A549 (cell line): ENCODE data around the gene IFITM5. TPM values are rescaled to one million over a fixed set of nuclear protein-coding genes. Genes with fewer than 3 reads are reported as not detected.

ENCODE experiments used
- ATAC-seq, 2 experiments: fragments of 200-7000 bp in 1 of 2; fragments of >200 bp in 1 of 2; cut with Nextera tagmentation in 1 of 2; cut with Tn5 transposase in 1 of 2; 3 replicates each; pipeline versions ENCODE4 v1.8.0 to v1.9.1; 2018 to 2020; ENCODE audit warnings: mild to moderate bottlenecking in 1 of 2, moderate library complexity in 1 of 2
- CTCF ChIA-PET: fragments of 300-600 bp; sonication (Branson Sonifier 250); formaldehyde crosslinking; extraction: SDS; loops from one replicate; lab custom pipeline; 2021; ENCODE audit warnings: antibody characterized with exemption, inconsistent platforms; lab: Yijun Ruan, JAX
- POLR2A ChIA-PET: fragments of 350-600 bp; formaldehyde crosslinking; extraction: SDS; loops from one replicate; lab custom pipeline; 2021; ENCODE audit warnings: antibody characterized with exemption, inconsistent platforms; lab: Yijun Ruan, JAX
- DNase-seq, 2 experiments: peaks; one replicate each; pipeline versions ENCODE4 v3.0.0 to v3.0.0-alpha.2; 2011 to 2016; ENCODE audit warnings: low read depth in 1 of 2, low spot score in 1 of 2
- FAIRE-seq: peaks from 2 replicates; lab custom pipeline; 2011; peaks lifted over from hg19 to GRCh38; lab: Jason Lieb, UNC
- H3K27ac ChIP-seq, 2 experiments: fragments of >200 bp; sonication (Bioruptor Twin); formaldehyde crosslinking; 3 replicates each; pipeline ENCODE4 v1.5.1; 2016 to 2017
- H3K4me1 ChIP-seq: fragments of >200 bp; sonication (Bioruptor Twin); formaldehyde crosslinking; 3 replicates; pipeline ENCODE4 v1.6.1; 2016
- H3K4me2 ChIP-seq: fragments of >200 bp; sonication (Bioruptor Twin); formaldehyde crosslinking; 3 replicates; pipeline ENCODE4 v1.6.1; 2016
- H3K4me3 ChIP-seq: fragments of >200 bp; sonication (Bioruptor Twin); formaldehyde crosslinking; 3 replicates; pipeline ENCODE4 v1.5.1; 2016
- H3K9me3 ChIP-seq: fragments of >200 bp; sonication (Bioruptor Twin); formaldehyde crosslinking; 3 replicates; pipeline ENCODE4 v1.6.1; 2016
- CHD2 ChIP-seq: fragments of 150-350 bp; IDR thresholded peaks from 2 replicates; pipeline ENCODE4 v1.6.1; 2014; ENCODE audit warnings: low read length; ENCODE audit not compliant: partially characterized antibody
- EHF ChIP-seq: fragments of 250-450 bp; sonication (Bioruptor Pico); IDR thresholded peaks from 2 replicates; pipeline ENCODE4 v1.5.0; 2020; ENCODE audit warnings: mild to moderate bottlenecking
- EHMT2 ChIP-seq: fragments of 200-600 bp; sonication (generic); IDR thresholded peaks from 2 replicates; pipeline ENCODE4 v1.6.1; 2016; ENCODE audit warnings: antibody characterized with exemption, low read depth, mild to moderate bottlenecking, moderate library complexity
- EP300 ChIP-seq, 2 experiments: fragments of >200 bp; sonication (Bioruptor Twin); formaldehyde crosslinking; IDR thresholded peaks; 2 replicates in 1 of 2; 3 replicates in 1 of 2; pipeline ENCODE4 v1.6.1; 2016 to 2017
- ESRRA ChIP-seq: fragments of 150-350 bp; IDR thresholded peaks from 2 replicates; pipeline ENCODE4 v1.6.1; 2014; ENCODE audit warnings: mild to moderate bottlenecking, low read length, borderline replicate concordance
- FOXS1 ChIP-seq: fragments of 250-450 bp; sonication (Bioruptor Pico); IDR thresholded peaks from 2 replicates; pipeline ENCODE4 v1.5.0; 2020; ENCODE audit warnings: mild to moderate bottlenecking, moderate library complexity
- MYC ChIP-seq: IDR thresholded peaks from 2 replicates; pipeline ENCODE4 v1.6.1; 2012; ENCODE audit warnings: mild to moderate bottlenecking, inconsistent platforms, low read length, improper control_type of control experiment, borderline replicate concordance
- NPAS2 ChIP-seq: fragments of 250-450 bp; sonication (Bioruptor Pico); IDR thresholded peaks from 2 replicates; pipeline ENCODE4 v1.8.0; 2022; ENCODE audit warnings: mild to moderate bottlenecking, moderate library complexity, borderline replicate concordance
- RARB ChIP-seq: fragments of 250-450 bp; sonication (Bioruptor Pico); IDR thresholded peaks from 2 replicates; pipeline ENCODE4 v1.8.0; 2021; ENCODE audit warnings: mild to moderate bottlenecking, moderate library complexity
- RCOR1 ChIP-seq: fragments of 150-350 bp; IDR thresholded peaks from 2 replicates; pipeline ENCODE4 v1.6.1; 2014; ENCODE audit warnings: antibody characterized with exemption, low read length, low read depth
- TFCP2L1 ChIP-seq: fragments of 250-450 bp; sonication (Bioruptor Pico); IDR thresholded peaks from 2 replicates; pipeline ENCODE4 v1.5.0; 2021; ENCODE audit warnings: mild to moderate bottlenecking
- TP53 ChIP-seq: fragments of 250-450 bp; sonication (Bioruptor Pico); IDR thresholded peaks from 2 replicates; pipeline ENCODE4 v1.5.0; 2021; ENCODE audit warnings: mild to moderate bottlenecking, moderate library complexity
- ZC3H11A ChIP-seq: fragments of 450-650 bp; IDR thresholded peaks from 2 replicates; pipeline ENCODE4 v1.6.1; 2014; ENCODE audit warnings: antibody characterized with exemption, mild to moderate bottlenecking
- WGBS: methylation state at CpG from one replicate; pipeline ENCODE4 v1.1.6; 2017; ENCODE audit errors: missing lambda C conversion rate; 5-methylcytosine and 5-hydroxymethylcytosine counted together
- polyA plus RNA-seq, 4 experiments: library from polyadenylated mRNA; depleted of rRNA in 3 of 4; stranded (reverse); fragments of >200 nt; fragmentation: RNase III in 1 of 4; extraction: RNeasy Plus Mini Kit Qiagen cat#74134 plus additional on column Dnase treatment in 1 of 4; gene quantifications; 2 replicates in 3 of 4; 3 replicates in 1 of 4; pipeline ENCODE4 v1.2.3, GENCODE V29; 2011 to 2017
- TF ChIP-seq, protein P1 (sequence below): IDR thresholded peaks from 2 replicates; pipeline ENCODE4 v1.6.1; 2012
- TF ChIP-seq, protein P2 (sequence below): fragments of >200 bp; sonication (Bioruptor Twin); formaldehyde crosslinking; IDR thresholded peaks from 3 replicates; pipeline ENCODE4 v1.5.1; 2016
- TF ChIP-seq, protein P3 (sequence below): fragments of 250-450 bp; sonication (Bioruptor Pico); IDR thresholded peaks from 2 replicates; pipeline ENCODE4 v1.5.0; 2020; ENCODE audit warnings: low read depth, mild to moderate bottlenecking, moderate library complexity
- TF ChIP-seq, protein P4 (sequence below): fragments of 150-350 bp; IDR thresholded peaks from 2 replicates; pipeline ENCODE4 v1.6.1; 2014; ENCODE audit warnings: low read depth, mild to moderate bottlenecking, low read length
- TF ChIP-seq, protein P5 (sequence below): fragments of 250-450 bp; sonication (Bioruptor Pico); IDR thresholded peaks from 2 replicates; pipeline ENCODE4 v1.5.0; 2021; ENCODE audit warnings: mild to moderate bottlenecking, moderate library complexity, borderline replicate concordance
- TF ChIP-seq, protein P6 (sequence below): IDR thresholded peaks from 2 replicates; pipeline ENCODE4 v1.6.1; 2012

IFITM5 gene
- polyA plus RNA-seq, 2 of the 4 experiments (the other 2 are of a cell fraction): not detected

DNA sequence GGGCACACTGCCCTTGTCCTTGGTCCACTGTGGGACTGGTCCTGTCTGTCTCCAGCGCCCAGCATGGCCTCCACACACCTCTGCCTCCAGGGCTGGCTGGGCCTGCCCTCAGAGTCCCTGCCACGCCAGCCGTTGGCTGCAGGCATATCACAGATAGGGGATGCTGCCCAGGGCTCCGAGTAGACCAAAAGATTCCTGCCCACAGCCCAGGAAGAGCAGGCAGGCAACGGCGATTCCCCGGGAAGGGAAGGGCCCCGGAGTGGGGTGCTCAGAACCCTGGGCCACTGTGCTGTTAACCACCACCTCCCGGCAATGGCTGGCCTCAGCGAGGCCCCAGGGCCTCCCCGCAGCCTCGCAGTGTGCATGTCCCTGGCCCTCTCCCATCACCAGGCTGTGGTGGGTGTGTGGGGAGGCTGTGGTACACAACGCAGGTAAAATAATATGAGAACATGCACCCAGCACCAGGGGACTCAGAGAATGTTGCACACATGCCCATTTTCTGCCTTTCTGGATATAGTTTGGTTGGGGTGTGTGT, 2.2 kb downstream of the IFITM5 start:
- ChIA-PET POLR2A (no interaction called here), CTCF (no interaction called here)
- no peak overlapping the region for H3K4me3 ChIP-seq
- no peak for TF ChIP-seq EHF (CRISPR knock-in tag)
- TF ChIP-seq, protein P1, sequence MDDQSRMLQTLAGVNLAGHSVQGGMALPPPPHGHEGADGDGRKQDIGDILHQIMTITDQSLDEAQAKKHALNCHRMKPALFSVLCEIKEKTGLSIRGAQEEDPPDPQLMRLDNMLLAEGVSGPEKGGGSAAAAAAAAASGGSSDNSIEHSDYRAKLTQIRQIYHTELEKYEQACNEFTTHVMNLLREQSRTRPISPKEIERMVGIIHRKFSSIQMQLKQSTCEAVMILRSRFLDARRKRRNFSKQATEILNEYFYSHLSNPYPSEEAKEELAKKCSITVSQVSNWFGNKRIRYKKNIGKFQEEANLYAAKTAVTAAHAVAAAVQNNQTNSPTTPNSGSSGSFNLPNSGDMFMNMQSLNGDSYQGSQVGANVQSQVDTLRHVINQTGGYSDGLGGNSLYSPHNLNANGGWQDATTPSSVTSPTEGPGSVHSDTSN: no peak
- no peak for TF ChIP-seq EP300 (IDR thresholded peaks at IDR 0.05)
- TF ChIP-seq, protein P2, sequence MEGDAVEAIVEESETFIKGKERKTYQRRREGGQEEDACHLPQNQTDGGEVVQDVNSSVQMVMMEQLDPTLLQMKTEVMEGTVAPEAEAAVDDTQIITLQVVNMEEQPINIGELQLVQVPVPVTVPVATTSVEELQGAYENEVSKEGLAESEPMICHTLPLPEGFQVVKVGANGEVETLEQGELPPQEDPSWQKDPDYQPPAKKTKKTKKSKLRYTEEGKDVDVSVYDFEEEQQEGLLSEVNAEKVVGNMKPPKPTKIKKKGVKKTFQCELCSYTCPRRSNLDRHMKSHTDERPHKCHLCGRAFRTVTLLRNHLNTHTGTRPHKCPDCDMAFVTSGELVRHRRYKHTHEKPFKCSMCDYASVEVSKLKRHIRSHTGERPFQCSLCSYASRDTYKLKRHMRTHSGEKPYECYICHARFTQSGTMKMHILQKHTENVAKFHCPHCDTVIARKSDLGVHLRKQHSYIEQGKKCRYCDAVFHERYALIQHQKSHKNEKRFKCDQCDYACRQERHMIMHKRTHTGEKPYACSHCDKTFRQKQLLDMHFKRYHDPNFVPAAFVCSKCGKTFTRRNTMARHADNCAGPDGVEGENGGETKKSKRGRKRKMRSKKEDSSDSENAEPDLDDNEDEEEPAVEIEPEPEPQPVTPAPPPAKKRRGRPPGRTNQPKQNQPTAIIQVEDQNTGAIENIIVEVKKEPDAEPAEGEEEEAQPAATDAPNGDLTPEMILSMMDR: no peak
- no peak for TF ChIP-seq ZC3H11A
- TF ChIP-seq, protein P3, sequence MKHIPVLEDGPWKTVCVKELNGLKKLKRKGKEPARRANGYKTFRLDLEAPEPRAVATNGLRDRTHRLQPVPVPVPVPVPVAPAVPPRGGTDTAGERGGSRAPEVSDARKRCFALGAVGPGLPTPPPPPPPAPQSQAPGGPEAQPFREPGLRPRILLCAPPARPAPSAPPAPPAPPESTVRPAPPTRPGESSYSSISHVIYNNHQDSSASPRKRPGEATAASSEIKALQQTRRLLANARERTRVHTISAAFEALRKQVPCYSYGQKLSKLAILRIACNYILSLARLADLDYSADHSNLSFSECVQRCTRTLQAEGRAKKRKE: no peak
- no peak for TF ChIP-seq RARB (CRISPR knock-in tag)
- TF ChIP-seq, protein P4, sequence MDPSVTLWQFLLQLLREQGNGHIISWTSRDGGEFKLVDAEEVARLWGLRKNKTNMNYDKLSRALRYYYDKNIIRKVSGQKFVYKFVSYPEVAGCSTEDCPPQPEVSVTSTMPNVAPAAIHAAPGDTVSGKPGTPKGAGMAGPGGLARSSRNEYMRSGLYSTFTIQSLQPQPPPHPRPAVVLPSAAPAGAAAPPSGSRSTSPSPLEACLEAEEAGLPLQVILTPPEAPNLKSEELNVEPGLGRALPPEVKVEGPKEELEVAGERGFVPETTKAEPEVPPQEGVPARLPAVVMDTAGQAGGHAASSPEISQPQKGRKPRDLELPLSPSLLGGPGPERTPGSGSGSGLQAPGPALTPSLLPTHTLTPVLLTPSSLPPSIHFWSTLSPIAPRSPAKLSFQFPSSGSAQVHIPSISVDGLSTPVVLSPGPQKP: no peak
- DNase-seq (no peak), ATAC-seq (peak; percentile 15 to 24; a peak in 4 of 6 replicates), FAIRE-seq (no peak)
- H3K4me2 ChIP-seq: no peak overlapping the region
- no peaks in the 10 kb centered on the region for H3K9me3 ChIP-seq
- H3K4me1 ChIP-seq: no peaks in the 10 kb centered on the region
- whole genome bisulfite sequencing: 52% methylated on average over 8 of the region's 13 CpGs
- H3K27ac ChIP-seq: no peak overlapping the region

DNA sequence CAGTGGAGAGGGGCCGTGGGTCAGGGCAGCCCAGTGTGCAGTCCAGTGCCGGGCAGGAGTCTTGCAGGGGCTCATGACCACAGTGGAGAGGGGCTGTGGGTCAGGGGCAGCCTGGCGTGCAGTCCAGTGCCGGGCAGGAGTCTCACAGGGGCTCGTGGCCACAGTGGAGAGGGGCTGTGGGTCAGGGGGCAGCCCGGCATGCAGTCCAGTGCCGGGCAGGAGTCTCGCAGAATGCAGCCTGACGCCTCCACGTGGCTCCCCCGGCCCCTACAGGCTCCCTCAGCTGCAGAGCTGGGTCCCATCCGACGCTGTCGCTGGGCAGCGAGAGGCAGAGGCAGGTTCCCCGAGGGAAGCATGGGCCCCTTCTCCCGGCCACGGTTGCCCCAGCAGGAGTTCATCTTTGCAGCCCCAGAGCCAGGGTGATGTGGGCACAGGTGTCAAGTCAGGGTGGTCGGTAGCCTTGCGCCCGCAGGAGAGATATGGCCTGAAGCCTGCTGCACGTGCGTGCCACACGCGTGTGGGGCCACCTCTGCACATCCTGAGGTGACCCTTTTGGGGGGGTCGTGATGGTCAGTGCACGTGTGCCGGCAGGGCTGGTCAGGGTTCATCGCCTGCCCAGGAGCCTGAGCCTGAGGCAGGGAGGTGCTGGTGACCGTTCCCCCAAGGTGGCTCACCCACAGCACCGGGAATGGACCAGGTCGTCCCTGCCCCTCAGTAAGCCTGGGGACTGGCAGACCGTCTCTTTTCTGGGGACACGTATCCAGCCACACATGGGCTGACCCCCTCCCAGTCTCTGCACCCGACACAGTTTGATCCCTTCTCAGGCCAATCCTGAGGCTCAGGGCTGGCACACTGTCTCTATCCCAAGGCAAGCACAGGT, 2.9 kb downstream of the IFITM5 start:
- FAIRE-seq (no peak), ATAC-seq (no peak), DNase-seq (no peak)
- POLR2A ChIA-PET: no interaction called here
- H3K9me3 ChIP-seq: no peaks in the 10 kb centered on the region
- 83% methylated on average over 18 of the region's 35 CpGs for WGBS
- H3K27ac ChIP-seq: no peak overlapping the region
- no peak overlapping the region for H3K4me3 ChIP-seq
- H3K4me2 ChIP-seq: no peak overlapping the region
- no peaks in the 10 kb centered on the region for H3K4me1 ChIP-seq
- CTCF ChIA-PET: interaction anchor here (8.7 kb wide), 1 partner anchor 10 kb away, joined by 49 read pairs; the partner anchor contains the start of gene IFITM2
- no peak for TF ChIP-seq ESRRA
- no peak for TF ChIP-seq FOXS1
- TF ChIP-seq MYC: no peak
- TF ChIP-seq TFCP2L1: no peak
- no peak for TF ChIP-seq EHMT2
- TF ChIP-seq RCOR1: no peak
- TF ChIP-seq NPAS2: no peak
- TF ChIP-seq TP53 (CRISPR knock-in tag): no peak
- TF ChIP-seq, protein P5, sequence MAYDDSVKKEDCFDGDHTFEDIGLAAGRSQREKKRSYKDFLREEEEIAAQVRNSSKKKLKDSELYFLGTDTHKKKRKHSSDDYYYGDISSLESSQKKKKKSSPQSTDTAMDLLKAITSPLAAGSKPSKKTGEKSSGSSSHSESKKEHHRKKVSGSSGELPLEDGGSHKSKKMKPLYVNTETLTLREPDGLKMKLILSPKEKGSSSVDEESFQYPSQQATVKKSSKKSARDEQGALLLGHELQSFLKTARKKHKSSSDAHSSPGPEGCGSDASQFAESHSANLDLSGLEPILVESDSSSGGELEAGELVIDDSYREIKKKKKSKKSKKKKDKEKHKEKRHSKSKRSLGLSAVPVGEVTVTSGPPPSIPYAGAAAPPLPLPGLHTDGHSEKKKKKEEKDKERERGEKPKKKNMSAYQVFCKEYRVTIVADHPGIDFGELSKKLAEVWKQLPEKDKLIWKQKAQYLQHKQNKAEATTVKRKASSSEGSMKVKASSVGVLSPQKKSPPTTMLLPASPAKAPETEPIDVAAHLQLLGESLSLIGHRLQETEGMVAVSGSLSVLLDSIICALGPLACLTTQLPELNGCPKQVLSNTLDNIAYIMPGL (CRISPR knock-in tag): no peak
- TF ChIP-seq, protein P6, sequence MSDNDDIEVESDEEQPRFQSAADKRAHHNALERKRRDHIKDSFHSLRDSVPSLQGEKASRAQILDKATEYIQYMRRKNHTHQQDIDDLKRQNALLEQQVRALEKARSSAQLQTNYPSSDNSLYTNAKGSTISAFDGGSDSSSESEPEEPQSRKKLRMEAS: no peak
- no peak for TF ChIP-seq EHF (CRISPR knock-in tag)
- TF ChIP-seq CHD2: no peak
